IPS DF 4.7 (cell line): ENCODE measurements around the gene UBL4B.

ENCODE experiments used
- DNase-seq: peaks from one replicate; pipeline ENCODE4 v3.0.0-alpha.2; 2013; ENCODE audit warnings: low spot score; ENCODE audit errors: extremely low read depth

Gene UBL4B

GRCh38 chr1:110084227-110085078, 27.8 kb upstream of the UBL4B start:
- DNase-seq: no peak

DNA sequence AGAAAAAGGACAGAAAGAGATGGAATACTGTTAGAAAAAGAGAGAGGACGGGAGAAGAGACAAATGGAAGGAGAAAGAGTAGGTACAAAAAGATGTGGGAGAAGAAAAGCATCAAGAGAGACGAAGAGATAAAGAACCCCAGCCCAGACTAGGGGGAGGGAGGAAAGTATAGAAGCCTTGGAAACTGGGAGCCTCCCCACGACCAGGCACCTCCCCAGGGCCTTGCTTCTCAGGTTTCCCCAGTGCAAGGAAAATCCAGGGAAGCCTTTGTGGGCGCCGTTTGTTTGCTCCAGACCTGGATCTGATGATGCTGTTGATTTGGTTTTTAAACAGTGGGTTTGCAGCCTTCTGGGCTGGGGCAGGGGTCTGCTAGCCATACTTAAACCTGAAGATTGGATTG, 26.6 kb upstream of the UBL4B start:
- no peak for DNase-seq

DNA sequence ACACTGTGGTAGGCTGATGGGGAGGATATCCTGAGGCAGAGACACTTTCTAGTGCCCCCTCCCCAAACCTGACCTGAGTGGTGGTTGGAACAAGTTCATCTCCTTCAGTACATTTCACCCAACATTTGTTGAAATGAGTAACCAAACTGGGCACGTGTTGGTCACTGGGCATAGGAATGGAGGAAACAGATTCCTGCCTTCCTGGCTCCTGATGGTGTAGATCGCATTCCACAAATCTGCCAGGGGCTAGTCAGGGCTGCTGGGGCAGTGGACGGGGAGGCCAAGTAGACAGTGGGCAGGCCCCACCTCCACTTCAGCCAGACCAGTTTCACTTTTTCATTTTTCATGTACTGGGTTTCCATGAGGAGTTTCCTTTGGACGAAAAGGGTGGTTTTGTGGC, 25.3 kb upstream of the UBL4B start:
- no peak for DNase-seq

DNA sequence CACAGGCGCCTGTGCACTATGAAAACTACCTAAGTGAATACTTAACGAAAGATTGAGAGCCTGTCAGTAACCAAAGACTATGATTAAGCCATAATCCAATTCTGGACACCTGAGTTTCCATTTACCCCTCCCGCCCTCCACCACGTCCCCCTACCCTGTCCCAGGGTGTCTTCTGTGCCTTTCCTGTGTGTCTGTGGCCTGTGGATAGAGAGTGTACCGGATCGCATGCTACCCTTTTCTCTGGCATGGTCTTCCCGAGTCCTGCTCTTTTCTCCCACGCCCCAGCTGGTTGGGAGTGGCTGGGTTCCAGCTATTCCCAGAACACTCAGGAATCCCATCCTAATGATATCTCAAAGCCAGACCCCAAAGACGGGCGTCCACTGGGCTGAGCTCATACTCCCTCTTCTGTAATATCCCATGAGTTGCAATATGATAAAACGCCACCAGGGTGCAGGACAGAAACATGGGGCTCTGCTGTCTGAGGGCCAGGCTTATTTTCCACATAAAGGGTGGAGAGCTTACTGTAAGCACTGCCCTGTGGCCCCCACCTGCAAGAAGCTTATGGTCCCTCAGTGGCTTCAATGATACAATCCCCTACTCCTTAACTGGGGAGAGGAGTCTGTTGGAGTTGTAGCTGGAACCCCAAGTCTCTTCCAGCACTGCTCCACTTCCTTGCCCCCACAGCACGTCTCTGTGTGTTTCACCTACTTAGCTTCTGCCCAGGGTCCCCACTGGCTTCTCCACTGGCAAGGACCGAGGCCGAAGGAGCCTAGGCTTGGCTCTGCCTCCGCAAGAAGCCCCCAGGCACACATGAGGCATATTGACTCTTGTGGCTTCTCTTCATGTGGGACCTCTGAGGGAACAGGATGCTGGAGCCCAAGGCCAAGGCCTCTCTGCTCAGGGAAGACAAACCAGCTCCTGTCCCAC, 24.2 kb upstream of the UBL4B start:
- DNase-seq: no peak

- DNase-seq: no peak
Measured at GRCh38 chr1:110088739-110089316, 23.4 kb upstream of the UBL4B start.

DNA sequence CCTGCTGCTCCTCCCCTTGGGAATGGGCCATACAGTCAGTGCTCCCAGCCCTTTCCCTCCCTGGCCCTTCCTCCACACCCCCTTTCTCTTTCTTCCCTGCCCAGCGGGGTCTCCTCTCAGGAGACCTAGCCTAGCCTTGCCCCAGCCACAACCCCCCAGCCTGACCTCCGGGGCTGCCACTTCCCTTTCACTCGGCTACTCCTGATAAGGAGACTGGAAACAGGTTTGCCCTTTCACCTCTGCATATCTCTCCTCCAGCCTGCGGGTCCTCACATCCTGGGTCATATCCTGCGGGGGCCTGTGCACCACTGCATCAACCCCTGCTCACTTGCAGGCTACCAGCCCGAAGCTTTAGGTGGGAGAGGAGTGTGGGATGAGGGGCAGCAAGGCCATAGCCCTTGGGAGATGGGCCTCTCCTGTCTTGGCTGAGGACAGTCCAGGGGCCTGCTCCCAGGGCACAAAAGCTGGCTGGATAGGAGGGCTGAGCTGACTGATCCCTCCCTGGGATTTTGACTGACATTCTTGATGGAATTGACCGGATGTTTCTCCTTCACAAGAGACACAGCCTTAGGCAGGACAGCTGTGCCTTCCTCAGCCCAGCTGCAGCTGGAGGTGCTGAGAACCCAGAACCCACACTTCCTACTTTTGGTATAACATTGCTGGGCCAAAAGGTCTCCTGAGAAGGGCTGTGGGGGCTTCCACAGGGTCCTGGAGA, 22.5 kb upstream of the UBL4B start:
- DNase-seq: no peak

DNA sequence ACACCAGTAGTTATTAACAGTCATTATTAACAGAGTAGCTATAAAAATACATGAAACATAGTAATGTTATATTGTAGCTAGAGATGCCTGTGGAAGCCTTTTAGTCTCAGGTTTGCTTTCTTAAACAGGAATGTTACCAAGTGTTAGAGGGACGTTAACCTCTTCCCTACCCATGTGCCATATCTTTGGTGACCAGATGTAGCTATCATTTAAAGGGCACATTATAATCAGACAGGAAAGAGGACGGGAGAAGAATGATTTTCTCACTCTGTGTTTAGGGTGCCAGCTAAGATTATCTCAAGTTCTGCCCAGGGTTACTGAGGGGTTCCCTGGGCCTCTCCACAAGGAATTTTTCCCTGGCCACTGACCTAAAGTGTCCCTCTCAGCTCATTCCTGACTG, 20.9 kb upstream of the UBL4B start:
- no peak for DNase-seq

DNA sequence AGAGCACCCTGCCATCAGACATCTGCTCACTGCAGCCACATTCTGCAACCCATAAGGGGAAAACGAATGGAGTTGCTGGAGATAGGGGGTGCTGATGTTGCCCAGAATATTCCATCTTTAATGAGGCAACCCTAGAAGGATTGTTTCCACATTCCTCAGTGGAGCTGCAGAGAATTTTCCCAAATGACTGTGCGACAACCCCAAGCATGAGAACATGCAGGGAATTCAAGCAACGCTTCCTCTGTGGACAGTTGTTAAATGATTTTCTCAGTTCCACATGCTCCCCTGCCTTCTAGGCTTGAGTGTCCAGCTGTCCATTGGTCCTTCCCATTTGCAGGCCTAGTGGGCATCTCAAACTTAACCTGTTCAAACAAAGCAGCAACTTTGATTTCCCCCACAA, 20.5 kb upstream of the UBL4B start:
- no peak for DNase-seq

DNA sequence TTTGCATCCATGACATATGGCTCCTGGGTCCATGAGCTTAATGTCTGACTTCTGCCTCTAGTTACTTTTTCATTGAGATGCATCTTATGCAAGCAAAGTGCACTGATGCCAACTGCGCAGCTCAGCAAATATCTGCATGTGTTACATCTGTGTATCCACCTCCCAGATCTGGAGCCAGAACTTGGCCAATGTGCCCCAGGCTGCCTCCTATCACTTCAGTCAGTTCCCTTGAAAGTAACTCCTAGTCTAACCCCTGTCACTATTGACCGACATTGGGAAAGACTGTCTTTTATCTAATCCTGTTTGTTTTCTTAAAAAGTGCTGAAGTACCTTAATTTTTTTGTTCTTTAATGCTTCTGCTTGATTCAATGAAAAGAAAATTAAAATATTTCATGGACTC, 19.3 kb upstream of the UBL4B start:
- DNase-seq: no peak

GRCh38 chr1:110094931-110095654, 17.1 kb upstream of the UBL4B start:
- DNase-seq: no peak

DNA sequence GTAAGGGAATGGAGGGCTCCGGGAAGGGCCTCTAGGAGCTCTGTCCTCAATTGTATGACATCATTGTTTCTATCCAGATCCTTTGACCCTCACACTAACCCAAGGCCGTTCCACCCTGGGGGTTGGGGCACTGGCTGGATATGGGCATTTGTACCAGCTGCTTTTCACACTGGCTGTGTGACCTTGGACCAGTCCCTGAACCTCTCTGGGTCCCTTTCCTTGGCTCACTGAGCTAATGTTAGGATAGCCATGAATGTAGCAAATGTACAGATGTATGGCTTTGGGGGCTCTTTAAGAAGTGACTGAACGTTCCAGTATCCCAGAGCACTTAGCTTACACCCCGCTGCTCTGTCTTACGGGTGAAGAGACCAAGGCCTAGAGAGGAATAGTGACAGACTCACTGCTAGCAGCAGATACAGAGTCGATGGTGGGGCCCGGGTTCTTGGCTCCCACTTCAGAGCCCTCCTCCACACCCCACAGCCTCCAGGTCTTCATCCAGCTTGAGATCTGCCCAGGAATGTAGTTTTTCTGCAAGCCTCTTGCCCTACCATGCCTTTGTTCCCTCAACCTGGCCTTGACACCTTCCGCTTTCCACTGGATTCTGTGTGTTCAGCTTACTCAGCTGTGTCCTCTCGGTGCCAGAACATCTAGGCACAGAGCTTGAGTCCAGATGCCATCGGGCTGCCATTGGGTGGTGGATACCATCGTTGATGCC, 14.6 kb upstream of the UBL4B start:
- DNase-seq: no peak

DNA sequence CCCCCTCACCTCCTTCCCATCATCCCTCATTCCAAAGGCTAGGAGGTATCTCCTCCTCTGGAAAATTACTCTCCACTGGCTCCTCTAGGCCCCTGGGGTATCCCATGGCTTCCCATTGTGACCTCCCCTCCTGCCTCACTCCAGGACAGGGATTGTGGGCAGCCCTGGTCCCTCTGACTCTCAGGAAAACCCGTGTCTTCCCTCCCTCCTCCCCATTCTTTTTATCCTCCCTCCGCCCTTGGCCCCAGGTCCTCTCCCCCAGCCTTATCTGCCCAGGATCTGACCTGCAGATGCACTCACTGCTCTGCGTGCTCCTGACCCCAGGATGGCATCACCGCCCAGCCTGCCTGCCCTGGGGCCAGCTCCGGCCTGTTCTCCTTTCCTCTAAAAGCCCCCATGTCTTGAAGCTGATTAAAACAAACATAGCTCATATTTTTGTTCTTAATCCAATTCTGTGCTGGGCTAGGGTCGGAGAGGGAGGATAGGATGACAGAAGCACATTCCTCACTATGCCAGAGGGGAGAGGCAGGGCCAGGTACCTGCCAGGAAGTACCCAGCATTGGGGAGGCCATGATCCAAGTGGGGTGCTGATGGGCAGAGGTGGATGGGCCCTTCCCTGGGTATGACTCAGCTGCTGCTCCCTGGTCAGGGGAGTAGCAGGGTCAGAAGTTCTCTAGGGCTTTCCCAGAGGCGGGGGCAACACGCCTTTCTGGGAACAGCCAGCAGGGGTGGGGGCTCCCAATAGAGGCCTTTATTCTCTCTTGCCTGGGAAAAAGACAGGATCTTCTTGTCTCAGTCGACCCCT, 13.8 kb upstream of the UBL4B start:
- no peak for DNase-seq

DNA sequence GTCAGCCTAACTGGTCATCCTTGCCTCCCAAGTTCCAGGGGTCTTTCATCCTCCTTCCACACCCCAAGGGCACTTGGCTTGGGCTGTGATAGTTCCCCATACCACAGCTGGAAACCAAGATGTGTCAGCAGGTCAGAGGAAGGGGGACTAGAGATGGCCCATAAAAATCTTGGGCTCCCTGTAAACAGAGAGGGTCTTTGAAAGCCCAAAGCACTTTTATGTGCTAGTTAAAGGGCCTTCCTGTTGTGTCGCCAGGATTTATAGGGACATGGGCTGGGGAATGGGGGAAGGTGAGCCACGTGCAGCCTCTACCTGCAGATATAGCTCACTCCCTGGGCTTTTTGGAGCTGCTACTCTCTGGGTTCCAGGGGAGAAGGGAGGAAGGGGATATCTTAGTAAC, 11.9 kb upstream of the UBL4B start:
- DNase-seq: no peak

GRCh38 chr1:110102081-110102480, 10.2 kb upstream of the UBL4B start:
- no peak for DNase-seq

- peak; percentile 76 for DNase-seq
Measured at GRCh38 chr1:110106013-110106941, 6.0 kb upstream of the UBL4B start.

GRCh38 chr1:110107867-110108469, 4.3 kb upstream of the UBL4B start:
- DNase-seq: no peak

- no peak for DNase-seq
Measured at GRCh38 chr1:110111081-110111480, 1.2 kb upstream of the UBL4B start.

- DNase-seq: no peak
Measured at GRCh38 chr1:110112656-110113055, 413 bp downstream of the UBL4B start.
